ENCODE measurements around the gene DUT. TPM values are rescaled to one million over a fixed set of nuclear protein-coding genes. Genes with fewer than 3 reads are reported as not detected.

DUT gene
- total RNA-seq, 1 experiment from 2014 or later, result 81.1 TPM

DNA sequence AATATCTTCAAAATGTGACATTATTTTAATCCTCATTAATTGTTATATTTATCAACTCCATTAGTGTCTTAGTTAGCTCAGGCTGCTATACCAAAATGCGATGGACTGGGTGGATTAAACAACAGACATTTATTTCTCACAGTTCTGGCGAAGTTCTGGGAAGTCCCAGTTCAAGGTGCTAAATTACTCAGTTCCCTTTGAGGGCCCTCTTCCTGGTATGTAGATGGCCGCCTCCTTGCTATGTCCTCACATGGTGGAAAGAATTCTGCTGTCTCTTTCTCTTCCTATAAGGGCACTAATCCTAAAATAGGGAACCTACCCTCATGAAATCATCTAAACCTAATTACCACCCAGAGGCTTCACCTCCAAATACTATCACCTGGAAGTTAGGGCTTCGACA, 38.8 kb upstream of the DUT start:
- TF ChIP-seq, protein P1, sequence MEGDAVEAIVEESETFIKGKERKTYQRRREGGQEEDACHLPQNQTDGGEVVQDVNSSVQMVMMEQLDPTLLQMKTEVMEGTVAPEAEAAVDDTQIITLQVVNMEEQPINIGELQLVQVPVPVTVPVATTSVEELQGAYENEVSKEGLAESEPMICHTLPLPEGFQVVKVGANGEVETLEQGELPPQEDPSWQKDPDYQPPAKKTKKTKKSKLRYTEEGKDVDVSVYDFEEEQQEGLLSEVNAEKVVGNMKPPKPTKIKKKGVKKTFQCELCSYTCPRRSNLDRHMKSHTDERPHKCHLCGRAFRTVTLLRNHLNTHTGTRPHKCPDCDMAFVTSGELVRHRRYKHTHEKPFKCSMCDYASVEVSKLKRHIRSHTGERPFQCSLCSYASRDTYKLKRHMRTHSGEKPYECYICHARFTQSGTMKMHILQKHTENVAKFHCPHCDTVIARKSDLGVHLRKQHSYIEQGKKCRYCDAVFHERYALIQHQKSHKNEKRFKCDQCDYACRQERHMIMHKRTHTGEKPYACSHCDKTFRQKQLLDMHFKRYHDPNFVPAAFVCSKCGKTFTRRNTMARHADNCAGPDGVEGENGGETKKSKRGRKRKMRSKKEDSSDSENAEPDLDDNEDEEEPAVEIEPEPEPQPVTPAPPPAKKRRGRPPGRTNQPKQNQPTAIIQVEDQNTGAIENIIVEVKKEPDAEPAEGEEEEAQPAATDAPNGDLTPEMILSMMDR (IDR thresholded peaks at IDR 0.05; ENCODE audit: unreplicated experiment), result no peak
- Mint-ChIP-seq H3K36me3 (ENCODE audit: insufficient read depth, unreplicated experiment) (no peaks in the 10 kb centered on the region), H3K9me3 (ENCODE audit: unreplicated experiment) (no peaks in the 10 kb centered on the region), H3K4me3 (ENCODE audit: unreplicated experiment) (no peak overlapping the region), H3K27me3 (ENCODE audit: insufficient read depth, unreplicated experiment) (no peaks in the 10 kb centered on the region), H3K4me1 (ENCODE audit: insufficient read depth, unreplicated experiment) (no peaks in the 10 kb centered on the region), H3K27ac (ENCODE audit: low read depth, unreplicated experiment) (no peak overlapping the region)
- intact Hi-C loops (cut with micrococcal nuclease), result no loop called here
- ChIA-PET CTCF (interaction anchor here (0.7 to 1.3 kb wide), 4 partner anchors 8 to 785 kb away, joined by 3 to 4 read pairs (median 3); no protein-coding TSS in a partner anchor), POLR2A (no interaction called here)
- no TSS peak for BruUV-seq (replicated peaks)
- DNase-seq (ENCODE audit: unreplicated experiment), result no peak

DNA sequence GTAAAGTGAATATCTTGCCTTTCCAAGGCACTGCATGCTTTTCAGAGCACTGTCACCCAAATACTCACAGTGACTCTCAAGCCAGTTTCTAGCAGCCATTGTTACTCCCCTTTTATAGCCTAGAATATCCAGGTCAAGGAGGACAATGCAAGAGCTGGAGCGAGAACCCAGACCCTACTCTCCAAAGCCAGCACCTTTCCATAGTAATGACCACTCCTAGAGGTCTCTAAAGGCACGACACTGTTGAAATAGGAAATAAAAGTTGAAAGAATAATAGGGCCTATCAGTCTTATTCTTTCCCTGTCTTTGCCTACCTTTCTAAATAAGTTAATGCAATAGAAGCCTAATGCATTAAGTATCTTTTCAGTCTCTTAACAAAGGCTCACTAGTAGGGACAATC, 33.6 kb upstream of the DUT start:
- no TSS peak for BruUV-seq (replicated peaks)
- no peaks in the 10 kb centered on the region for H3K4me1 Mint-ChIP-seq (ENCODE audit: insufficient read depth, unreplicated experiment)
- POLR2A ChIA-PET, result interaction anchor here (0.6 to 0.7 kb wide), 2 partner anchors 12 to 1905 kb away, joined by 3 to 4 read pairs; no protein-coding TSS in a partner anchor
- TF ChIP-seq, protein P1 (IDR thresholded peaks at IDR 0.05; ENCODE audit: unreplicated experiment), result no peak
- CTCF ChIA-PET, result interaction anchor here (2.3 kb wide), 1 partner anchor 12 kb away, joined by 13 read pairs; no protein-coding TSS in a partner anchor
- no peaks in the 10 kb centered on the region for H3K9me3 Mint-ChIP-seq (ENCODE audit: unreplicated experiment)
- no peak overlapping the region for H3K27ac Mint-ChIP-seq (ENCODE audit: low read depth, unreplicated experiment)
- no peaks in the 10 kb centered on the region for H3K27me3 Mint-ChIP-seq (ENCODE audit: insufficient read depth, unreplicated experiment)
- intact Hi-C loops (cut with micrococcal nuclease), result no loop called here
- no peak for DNase-seq (ENCODE audit: unreplicated experiment)
- H3K4me3 Mint-ChIP-seq (ENCODE audit: unreplicated experiment), result no peak overlapping the region
- H3K36me3 Mint-ChIP-seq (ENCODE audit: insufficient read depth, unreplicated experiment), result no peaks in the 10 kb centered on the region

DNA sequence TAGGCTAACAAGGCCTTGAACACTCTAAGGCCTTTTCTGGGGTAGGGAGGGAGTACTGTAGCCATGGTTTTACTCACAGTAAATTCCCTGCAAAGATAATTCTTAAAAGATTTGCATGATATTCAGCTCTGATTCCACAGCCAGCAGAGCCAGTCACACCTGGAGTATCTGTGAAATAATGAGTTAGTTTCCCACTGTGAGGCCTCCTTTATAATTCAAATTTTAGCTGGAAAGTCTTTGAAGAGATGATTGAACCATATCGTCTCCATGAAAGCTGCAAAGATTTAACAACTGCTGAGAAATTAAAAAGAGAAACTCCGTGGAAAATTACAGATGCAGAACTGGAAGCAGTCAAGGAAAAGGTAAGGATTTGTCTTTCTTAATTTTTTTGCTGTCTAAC, 32.3 kb upstream of the DUT start:
- ChIA-PET CTCF (no interaction called here), POLR2A (no interaction called here)
- no TSS peak for BruUV-seq (replicated peaks)
- H3K4me1 Mint-ChIP-seq (ENCODE audit: insufficient read depth, unreplicated experiment), result no peaks in the 10 kb centered on the region
- no peak overlapping the region for H3K4me3 Mint-ChIP-seq (ENCODE audit: unreplicated experiment)
- H3K9me3 Mint-ChIP-seq (ENCODE audit: unreplicated experiment), result no peaks in the 10 kb centered on the region
- intact Hi-C loops (cut with micrococcal nuclease), result no loop called here
- DNase-seq (ENCODE audit: unreplicated experiment), result no peak
- H3K27ac Mint-ChIP-seq (ENCODE audit: low read depth, unreplicated experiment), result no peak overlapping the region
- no peaks in the 10 kb centered on the region for H3K27me3 Mint-ChIP-seq (ENCODE audit: insufficient read depth, unreplicated experiment)
- TF ChIP-seq, protein P1 (IDR thresholded peaks at IDR 0.05; ENCODE audit: unreplicated experiment), result no peak
- no peaks in the 10 kb centered on the region for H3K36me3 Mint-ChIP-seq (ENCODE audit: insufficient read depth, unreplicated experiment)

DNA sequence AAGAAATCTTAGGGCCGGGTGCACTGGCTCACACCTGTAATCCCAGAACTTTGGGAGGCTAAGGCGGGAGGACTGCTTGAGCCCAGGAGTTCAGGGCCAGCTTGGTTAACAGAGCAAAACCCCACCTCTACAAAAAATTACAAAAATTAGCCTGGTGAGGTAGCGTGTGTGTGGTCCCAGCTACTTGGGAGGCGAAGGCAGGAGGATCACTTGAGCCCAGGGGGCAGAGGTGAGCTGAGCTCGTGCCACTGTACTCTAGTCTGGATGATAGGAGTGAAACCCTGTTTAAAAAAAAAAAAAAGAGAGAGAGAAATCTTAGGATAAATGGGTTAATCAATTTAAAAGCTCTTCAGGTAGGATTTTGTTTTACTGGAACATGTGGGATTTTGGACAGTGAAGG, 31.2 kb upstream of the DUT start:
- DNase-seq (ENCODE audit: unreplicated experiment), result no peak
- Mint-ChIP-seq H3K4me1 (ENCODE audit: insufficient read depth, unreplicated experiment) (no peaks in the 10 kb centered on the region), H3K36me3 (ENCODE audit: insufficient read depth, unreplicated experiment) (no peaks in the 10 kb centered on the region), H3K27ac (ENCODE audit: low read depth, unreplicated experiment) (no peak overlapping the region), H3K9me3 (ENCODE audit: unreplicated experiment) (no peaks in the 10 kb centered on the region), H3K27me3 (ENCODE audit: insufficient read depth, unreplicated experiment) (no peaks in the 10 kb centered on the region), H3K4me3 (ENCODE audit: unreplicated experiment) (no peak overlapping the region)
- BruUV-seq (replicated peaks), result no TSS peak
- TF ChIP-seq, protein P1 (IDR thresholded peaks at IDR 0.05; ENCODE audit: unreplicated experiment), result no peak
- intact Hi-C loops (cut with micrococcal nuclease), result no loop called here
- ChIA-PET POLR2A (interaction anchor here (0.6 kb wide), 1 partner anchor 1174 kb away, joined by 3 read pairs; no protein-coding TSS in a partner anchor), CTCF (interaction anchor here (0.7 to 0.9 kb wide), 2 partner anchors 13 to 1066 kb away, joined by 3 read pairs; no protein-coding TSS in a partner anchor)

Data from MCF 10A (cell line).